Endodermal cell (in vitro differentiated cells): Measurements from ENCODE around the gene CD300C. TPM values are rescaled to one million over a fixed set of nuclear protein-coding genes. Genes with fewer than 3 reads are reported as not detected.

Experiments used
- DNase-seq: peaks from one replicate; pipeline ENCODE4 v3.0.0-alpha.2; 2017
- H3K27ac ChIP-seq: 2 replicates; pipeline ENCODE4 v1.5.1; 2013; ENCODE audit warnings: mild to moderate bottlenecking, low read depth, low read length, moderate library complexity
- H3K27me3 ChIP-seq: 2 replicates; pipeline ENCODE4 v1.6.1; 2013; ENCODE audit warnings: mild to moderate bottlenecking, low read length, moderate library complexity; ENCODE audit not compliant: insufficient read depth, control insufficient read depth, poor library complexity, severe bottlenecking
- H3K36me3 ChIP-seq: 2 replicates; pipeline ENCODE4 v1.7.0; 2013; ENCODE audit warnings: mild to moderate bottlenecking, low read length, moderate library complexity; ENCODE audit not compliant: control insufficient read depth, insufficient read depth
- H3K4me1 ChIP-seq: one replicate; pipeline ENCODE4 v1.7.0; 2013; ENCODE audit warnings: low read length; ENCODE audit not compliant: control insufficient read depth, insufficient read depth
- H3K4me3 ChIP-seq: 2 replicates; pipeline ENCODE4 v1.5.1; 2013; ENCODE audit warnings: mild to moderate bottlenecking, low read length, moderate library complexity
- H3K9ac ChIP-seq: 2 replicates; pipeline ENCODE4 v1.6.1; 2013; ENCODE audit warnings: mild to moderate bottlenecking, low read length, moderate library complexity; ENCODE audit not compliant: poor library complexity, severe bottlenecking; ENCODE audit errors: extremely low read depth
- H3K9me3 ChIP-seq: 2 replicates; pipeline ENCODE4 v1.6.1; 2013; ENCODE audit warnings: mild to moderate bottlenecking, low read length, moderate library complexity; ENCODE audit not compliant: control insufficient read depth
- H3K27ac Mint-ChIP-seq: 2 replicates; pipeline ENCODE4 v1.8.0; 2020; ENCODE audit warnings: mixed read lengths
- H3K27me3 Mint-ChIP-seq: 2 replicates; pipeline ENCODE4 v1.8.0; 2021; ENCODE audit warnings: mild to moderate bottlenecking, mixed read lengths; ENCODE audit not compliant: insufficient read depth
- H3K36me3 Mint-ChIP-seq: 2 replicates; pipeline ENCODE4 v1.8.0; 2020; ENCODE audit warnings: low read depth, mixed read lengths
- H3K4me1 Mint-ChIP-seq: 2 replicates; pipeline ENCODE4 v1.8.0; 2020; ENCODE audit warnings: mixed read lengths
- H3K4me3 Mint-ChIP-seq: 2 replicates; pipeline ENCODE4 v1.8.0; 2020; ENCODE audit warnings: mild to moderate bottlenecking, moderate library complexity, mixed read lengths
- H3K9me3 Mint-ChIP-seq: 2 replicates; pipeline ENCODE4 v1.8.0; 2020; ENCODE audit warnings: mild to moderate bottlenecking, mixed read lengths
- CTCF ChIP-seq: fragments of 200-600 bp; sonication (generic); conservative IDR thresholded peaks from 2 replicates; pipeline ENCODE4 v1.5.0; 2021; ENCODE audit warnings: antibody characterized with exemption, mild to moderate bottlenecking
- WGBS, 2 experiments: methylation state at CpG; one replicate each; pipeline versions ENCODE4 v1.1.5 to v1.1.7; 2013; ENCODE audit warnings: missing lambda C conversion rate in 2 of 2, mixed read lengths in 1 of 2; ENCODE audit not compliant: insufficient coverage in 1 of 2, insufficient read length in 1 of 2; 5-methylcytosine and 5-hydroxymethylcytosine counted together
- total RNA-seq, 2 donors: library from RNA; stranded (reverse); fragmentation: NEBNext Ultra II Directional in 1 of 2; extraction: Animal tissue kit (Norgen Biotek cat#: 25700) in 1 of 2; gene quantifications; 2 replicates in 1 of 2; 3 replicates in 1 of 2; pipeline ENCODE4 v1.2.1, GENCODE V29; 2021

Gene CD300C
- total RNA-seq, 2 donors from 2014 or later, result not detected

DNA sequence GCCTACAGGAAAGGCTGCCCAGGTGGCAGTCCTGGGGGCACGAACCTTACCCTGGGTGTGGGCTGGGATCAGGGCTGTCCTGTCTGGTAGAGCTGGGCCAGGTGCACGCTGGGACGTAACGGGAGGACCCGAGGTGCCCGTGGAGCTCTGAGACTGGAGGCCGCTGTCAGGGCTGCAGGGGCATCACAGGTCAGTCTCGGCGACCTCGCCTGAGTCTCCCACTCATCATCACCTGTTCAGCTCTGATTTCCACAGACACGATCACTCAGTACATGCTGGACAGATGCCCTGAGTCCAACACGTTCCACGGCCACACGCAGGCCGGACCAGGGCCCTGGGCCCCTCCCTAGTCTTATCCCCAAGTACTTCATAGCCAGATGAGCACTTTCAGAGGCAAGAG lies 4.7 kb upstream of the CD300C start:
- Histone ChIP-seq H3K4me3 (no peak overlapping the region), H3K27ac (no peak overlapping the region), H3K4me1 (no peaks in the 10 kb centered on the region), H3K9ac (no peak overlapping the region), H3K27me3 (no peaks in the 10 kb centered on the region), H3K36me3 (no peaks in the 10 kb centered on the region), H3K9me3 (no peaks in the 10 kb centered on the region)
- DNase-seq, result no peak
- TF ChIP-seq CTCF, result no peak
- Mint-ChIP-seq H3K27ac (no peak overlapping the region), H3K27me3 (peaks cover 6% of the 10 kb centered on the region), H3K36me3 (no peaks in the 10 kb centered on the region), H3K9me3 (no peaks in the 10 kb centered on the region), H3K4me1 (no peaks in the 10 kb centered on the region), H3K4me3 (no peak overlapping the region)
- WGBS, 2 experiments, result 93 to 100% methylated on average over 15 of the region's 15 CpGs

- no peak for DNase-seq
- Histone ChIP-seq H3K27me3 (no peaks in the 10 kb centered on the region), H3K27ac (no peak overlapping the region), H3K9ac (no peak overlapping the region), H3K4me3 (no peak overlapping the region), H3K4me1 (no peaks in the 10 kb centered on the region), H3K36me3 (no peaks in the 10 kb centered on the region), H3K9me3 (no peaks in the 10 kb centered on the region)
- Mint-ChIP-seq H3K27me3 (peaks cover 4% of the 10 kb centered on the region), H3K4me3 (no peak overlapping the region), H3K9me3 (no peaks in the 10 kb centered on the region), H3K36me3 (no peaks in the 10 kb centered on the region), H3K27ac (no peak overlapping the region), H3K4me1 (no peaks in the 10 kb centered on the region)
- WGBS, 2 experiments, result 91 to 94% methylated on average over 7 of the region's 7 CpGs
- TF ChIP-seq CTCF, result no peak
Observed at GRCh38 chr17:74549343-74549742, 3.4 kb upstream of the CD300C start.

DNA sequence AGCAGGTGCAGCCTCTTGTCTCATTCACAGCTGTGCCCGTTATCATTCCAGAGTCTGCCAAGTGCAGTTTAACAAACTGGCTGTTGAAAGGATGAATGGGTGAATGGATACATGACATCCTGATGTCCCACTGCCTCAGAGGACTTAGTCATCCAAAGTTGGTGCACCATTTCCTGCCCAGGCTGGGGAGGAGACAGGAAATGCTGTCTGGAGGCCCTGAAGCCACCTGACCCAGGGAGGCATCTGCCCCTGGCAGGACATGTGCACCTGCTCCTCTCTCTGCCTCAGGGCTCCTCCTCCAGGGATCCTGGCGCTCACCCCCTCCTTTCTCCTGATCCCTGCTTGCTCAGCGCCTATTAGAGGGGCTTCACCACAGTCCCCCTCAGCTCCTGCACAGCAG lies 1.8 kb upstream of the CD300C start:
- no peaks in the 10 kb centered on the region for H3K27me3 ChIP-seq
- no peak overlapping the region for H3K27ac Mint-ChIP-seq
- no peak overlapping the region for H3K27ac ChIP-seq
- no peak overlapping the region for H3K9ac ChIP-seq
- H3K36me3 ChIP-seq, result no peaks in the 10 kb centered on the region
- no peaks in the 10 kb centered on the region for H3K4me1 Mint-ChIP-seq
- no peaks in the 10 kb centered on the region for H3K36me3 Mint-ChIP-seq
- H3K4me3 ChIP-seq, result no peak overlapping the region
- H3K9me3 Mint-ChIP-seq, result no peaks in the 10 kb centered on the region
- no peak overlapping the region for H3K4me3 Mint-ChIP-seq
- no peaks in the 10 kb centered on the region for H3K9me3 ChIP-seq
- no peak for TF ChIP-seq CTCF
- DNase-seq, result no peak
- WGBS, 2 experiments, result 92 to 94% methylated on average over 3 of the region's 3 CpGs
- no peaks in the 10 kb centered on the region for H3K4me1 ChIP-seq
- peaks cover 4% of the 10 kb centered on the region for H3K27me3 Mint-ChIP-seq
